Lower leg skin (tissue), 3 donors: Measurements from ENCODE around the gene OTULIN.

ENCODE experiments used
- POLR2A ChIP-seq, 2 donors: fragments of 450-650 bp; IDR thresholded peaks; one replicate each; pipeline ENCODE4 v1.6.1; 2016 to 2017; ENCODE audit warnings: antibody characterized with exemption in 2 of 2, mild to moderate bottlenecking in 1 of 2, moderate library complexity in 1 of 2
- TF ChIP-seq, protein P1 (sequence below), 3 donors: fragments of 450-650 bp; IDR thresholded peaks; one replicate each; pipeline ENCODE4 v1.5.1; 2016; ENCODE audit warnings: antibody characterized with exemption in 3 of 3, mild to moderate bottlenecking in 3 of 3, moderate library complexity in 2 of 3

DNA sequence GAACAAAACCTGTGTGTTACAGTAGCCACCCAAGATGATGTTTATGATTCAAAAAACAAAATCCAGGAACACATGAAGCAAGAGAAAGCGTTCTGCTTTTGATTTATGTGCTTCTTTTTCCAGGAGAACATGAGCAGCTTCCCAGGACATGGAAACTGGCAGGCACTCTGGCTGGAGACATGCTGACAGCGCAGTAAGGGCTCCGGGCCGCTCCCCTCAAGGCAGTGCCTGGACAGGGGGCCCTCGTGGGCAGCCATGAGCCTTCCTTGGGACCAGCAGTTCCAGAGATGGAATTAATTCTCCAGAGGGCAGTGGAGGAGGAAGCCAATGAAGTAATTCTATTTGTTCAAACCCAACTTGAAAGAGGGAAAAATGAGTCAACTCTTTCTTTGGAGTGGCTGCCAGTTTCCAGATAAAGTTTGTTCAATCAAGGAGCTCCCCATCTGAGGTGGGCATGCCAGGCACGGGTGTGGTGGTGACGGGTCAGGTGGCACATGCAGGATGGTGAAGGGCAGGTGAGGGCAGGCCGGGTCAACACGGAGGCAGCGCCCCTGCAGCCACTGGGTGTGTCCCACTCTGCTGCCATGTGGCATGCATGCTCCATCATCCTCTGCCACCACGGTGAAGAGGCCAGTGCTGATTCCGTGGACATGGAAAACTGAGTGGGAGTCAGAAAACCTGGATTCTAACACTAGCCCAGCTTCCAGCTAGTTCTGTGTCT, 83.8 kb downstream of the OTULIN start:
- TF ChIP-seq, protein P1, sequence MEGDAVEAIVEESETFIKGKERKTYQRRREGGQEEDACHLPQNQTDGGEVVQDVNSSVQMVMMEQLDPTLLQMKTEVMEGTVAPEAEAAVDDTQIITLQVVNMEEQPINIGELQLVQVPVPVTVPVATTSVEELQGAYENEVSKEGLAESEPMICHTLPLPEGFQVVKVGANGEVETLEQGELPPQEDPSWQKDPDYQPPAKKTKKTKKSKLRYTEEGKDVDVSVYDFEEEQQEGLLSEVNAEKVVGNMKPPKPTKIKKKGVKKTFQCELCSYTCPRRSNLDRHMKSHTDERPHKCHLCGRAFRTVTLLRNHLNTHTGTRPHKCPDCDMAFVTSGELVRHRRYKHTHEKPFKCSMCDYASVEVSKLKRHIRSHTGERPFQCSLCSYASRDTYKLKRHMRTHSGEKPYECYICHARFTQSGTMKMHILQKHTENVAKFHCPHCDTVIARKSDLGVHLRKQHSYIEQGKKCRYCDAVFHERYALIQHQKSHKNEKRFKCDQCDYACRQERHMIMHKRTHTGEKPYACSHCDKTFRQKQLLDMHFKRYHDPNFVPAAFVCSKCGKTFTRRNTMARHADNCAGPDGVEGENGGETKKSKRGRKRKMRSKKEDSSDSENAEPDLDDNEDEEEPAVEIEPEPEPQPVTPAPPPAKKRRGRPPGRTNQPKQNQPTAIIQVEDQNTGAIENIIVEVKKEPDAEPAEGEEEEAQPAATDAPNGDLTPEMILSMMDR (IDR thresholded peaks at IDR 0.05) = no peak
- no peak for TF ChIP-seq POLR2A (IDR thresholded peaks at IDR 0.05)
